SK-N-SH (cell line): ENCODE results near the gene LAPTM4A. TPM values are rescaled to one million over a fixed set of nuclear protein-coding genes. Genes with fewer than 3 reads are reported as not detected.
"Not testable (repeated sequence)": the region's sequence is repeated elsewhere in the genome, so short reads cannot be mapped to it uniquely, and the experiment has no call there.

Source experiments
- CTCF ChIA-PET: fragments of 300-600, 350-600 bp; formaldehyde crosslinking; extraction: SDS; loops from one replicate; lab custom pipeline; 2021; lab: Yijun Ruan, JAX
- POLR2A ChIA-PET: fragments of 350-600 bp; sonication (Branson Sonifier 250); formaldehyde crosslinking; extraction: SDS; loops from one replicate; lab custom pipeline; 2020; ENCODE audit warnings: antibody characterized with exemption, inconsistent platforms; lab: Yijun Ruan, JAX
- DNase-seq: peaks from one replicate; pipeline ENCODE4 v3.0.0; 2012
- H2AFZ ChIP-seq: fragments of 200-600 bp; sonication (generic); 2 replicates; pipeline ENCODE4 v1.8.1; 2016; ENCODE audit warnings: antibody characterized with exemption, mild to moderate bottlenecking, low read depth
- H3F3A ChIP-seq: fragments of 200-600 bp; sonication (generic); replicated peaks from 2 replicates; pipeline ENCODE3; 2016; ENCODE audit warnings: antibody characterized with exemption, mild to moderate bottlenecking; ENCODE audit not compliant: insufficient read depth
- H3K27ac ChIP-seq, 2 experiments: fragments of 200-500 bp in 1 of 2; fragments of 200-600 bp in 1 of 2; sonication (Bioruptor generic) in 1 of 2; sonication (generic), shearing (Covaris generic) in 1 of 2; 2 replicates each; pipeline versions ENCODE4 v1.5.1 to v1.6.1; 2014 to 2016; ENCODE audit warnings: low read depth in 2 of 2, inconsistent platforms in 1 of 2, low read length in 1 of 2, mild to moderate bottlenecking in 1 of 2, mixed read lengths in 1 of 2
- H3K27me3 ChIP-seq: fragments of 200-600 bp; sonication (generic), shearing (Covaris generic); 2 replicates; pipeline ENCODE4 v1.6.1; 2016; ENCODE audit warnings: mixed run types; ENCODE audit not compliant: insufficient read depth
- H3K36me3 ChIP-seq, 2 experiments: fragments of 200-500 bp in 1 of 2; fragments of 200-600 bp in 1 of 2; sonication (Bioruptor generic) in 1 of 2; sonication (generic) in 1 of 2; replicated peaks in 1 of 2; 2 replicates each; pipeline versions ENCODE3 to v1.5.1; 2014 to 2016; ENCODE audit warnings: low read length in 1 of 2, mild to moderate bottlenecking in 1 of 2; ENCODE audit not compliant: insufficient read depth in 2 of 2, control insufficient read depth in 1 of 2
- H3K4me1 ChIP-seq, 2 experiments: fragments of 200-500 bp in 1 of 2; fragments of 200-600 bp in 1 of 2; sonication (Bioruptor generic) in 1 of 2; sonication (generic), shearing (Covaris generic) in 1 of 2; 2 replicates each; pipeline versions ENCODE4 v1.5.1 to v1.6.1; 2014 to 2016; ENCODE audit warnings: low read depth in 1 of 2, low read length in 1 of 2, mixed run types in 1 of 2; ENCODE audit not compliant: insufficient read depth in 2 of 2, control insufficient read depth in 1 of 2
- H3K4me2 ChIP-seq: fragments of 200-600 bp; sonication (generic), shearing (Covaris generic); 2 replicates; pipeline ENCODE4 v1.6.1; 2017; ENCODE audit warnings: mixed run types
- H3K4me3 ChIP-seq, 2 experiments: fragments of 200-500 bp in 1 of 2; fragments of 200-600 bp in 1 of 2; sonication (Bioruptor generic) in 1 of 2; sonication (generic), shearing (Covaris generic) in 1 of 2; 2 replicates each; pipeline versions ENCODE4 v1.5.1 to v1.8.1; 2014 to 2016; ENCODE audit warnings: low read depth in 2 of 2, inconsistent platforms in 1 of 2, low read length in 1 of 2, mild to moderate bottlenecking in 1 of 2, mixed read lengths in 1 of 2, moderate library complexity in 1 of 2
- H3K79me2 ChIP-seq: fragments of 200-600 bp; sonication (generic); 2 replicates; pipeline ENCODE4 v1.8.1; 2017; ENCODE audit warnings: mild to moderate bottlenecking; ENCODE audit not compliant: insufficient read depth
- H3K9ac ChIP-seq: fragments of 200-600 bp; sonication (generic); 2 replicates; pipeline ENCODE4 v1.6.1; 2017; ENCODE audit warnings: mixed run types
- H3K9me2 ChIP-seq: fragments of 200-600 bp; sonication (generic); 2 replicates; pipeline ENCODE4 v1.6.1; 2017; ENCODE audit warnings: mixed run types
- H3K9me3 ChIP-seq: fragments of 200-600 bp; sonication (generic); 2 replicates; pipeline ENCODE4 v1.6.1; 2017; ENCODE audit warnings: mixed run types, mild to moderate bottlenecking, moderate library complexity
- H4K20me1 ChIP-seq: fragments of 200-600 bp; sonication (generic); 2 replicates; pipeline ENCODE4 v1.6.1; 2017; ENCODE audit warnings: mild to moderate bottlenecking, mixed run types; ENCODE audit not compliant: insufficient read depth
- CHD2 ChIP-seq: fragments of 150-350 bp; IDR thresholded peaks from 2 replicates; pipeline ENCODE4 v1.6.1; 2018; ENCODE audit warnings: low read length; ENCODE audit not compliant: partially characterized antibody
- EP300 ChIP-seq, 2 experiments: IDR thresholded peaks; 2 replicates each; pipeline versions ENCODE4 v1.4.0 to v1.6.1; 2012; ENCODE audit warnings: borderline replicate concordance in 1 of 2, low read depth in 1 of 2, low read length in 1 of 2
- FOXJ3 ChIP-seq: sonication (generic); formaldehyde crosslinking; IDR thresholded peaks from 2 replicates; pipeline ENCODE4 v1.5.1; 2020; ENCODE audit warnings: mild to moderate bottlenecking, missing genetic modification reagents
- FOXM1 ChIP-seq: IDR thresholded peaks from 2 replicates; pipeline ENCODE4 v1.4.0; 2012; ENCODE audit warnings: low read depth, mild to moderate bottlenecking
- GATA2 ChIP-seq: sonication (generic); formaldehyde crosslinking; IDR thresholded peaks from 2 replicates; pipeline ENCODE4 v1.5.0; 2020; ENCODE audit warnings: mild to moderate bottlenecking, missing genetic modification reagents
- MXI1 ChIP-seq: IDR thresholded peaks from 2 replicates; pipeline ENCODE4 v1.6.1; 2012; ENCODE audit warnings: mild to moderate bottlenecking, low read depth, low read length, improper control_type of control experiment
- POLR2AphosphoS5 ChIP-seq: IDR thresholded peaks from 2 replicates; pipeline ENCODE4 v1.6.1; 2012; ENCODE audit warnings: low read depth, low read length
- RCOR1 ChIP-seq: fragments of 150-350 bp; IDR thresholded peaks from 2 replicates; pipeline ENCODE4 v1.6.1; 2017; ENCODE audit warnings: antibody characterized with exemption, low read length
- SIN3A ChIP-seq: IDR thresholded peaks from 2 replicates; pipeline ENCODE4 v1.6.1; 2012; ENCODE audit warnings: low read depth, mild to moderate bottlenecking, low read length, moderate library complexity, borderline replicate concordance
- TAF1 ChIP-seq: IDR thresholded peaks from 2 replicates; pipeline ENCODE4 v1.6.1; 2012; ENCODE audit warnings: low read depth, mild to moderate bottlenecking, low read length, moderate library complexity, borderline replicate concordance
- TCF12 ChIP-seq: IDR thresholded peaks from 2 replicates; pipeline ENCODE4 v1.4.0; 2012
- WGBS: methylation state at CpG from one replicate; pipeline ENCODE4 v1.1.6; 2017; ENCODE audit warnings: low lambda C conversion rate; 5-methylcytosine and 5-hydroxymethylcytosine counted together
- polyA plus RNA-seq, 3 experiments: library from polyadenylated mRNA; depleted of rRNA; stranded (reverse); fragments of >200 nt; gene quantifications; 2 replicates each; pipeline ENCODE4 v1.2.3, GENCODE V29; 2012
- TF ChIP-seq, protein P1 (sequence below): fragments of 150-350 bp; IDR thresholded peaks from 2 replicates; pipeline ENCODE4 v1.6.1; 2016; ENCODE audit warnings: mild to moderate bottlenecking, low read depth, low read length
- TF ChIP-seq, protein P2 (sequence below): IDR thresholded peaks from 2 replicates; pipeline ENCODE4; 2012
- TF ChIP-seq, protein P3 (sequence below): fragments of 200-600 bp; sonication (generic); IDR thresholded peaks from 2 replicates; pipeline ENCODE4 v1.6.1; 2017; ENCODE audit warnings: antibody characterized with exemption, mild to moderate bottlenecking, moderate library complexity

The LAPTM4A gene
- polyA plus RNA-seq, 1 of the 3 experiments (the other 2 are of a cell fraction): 306 TPM

DNA sequence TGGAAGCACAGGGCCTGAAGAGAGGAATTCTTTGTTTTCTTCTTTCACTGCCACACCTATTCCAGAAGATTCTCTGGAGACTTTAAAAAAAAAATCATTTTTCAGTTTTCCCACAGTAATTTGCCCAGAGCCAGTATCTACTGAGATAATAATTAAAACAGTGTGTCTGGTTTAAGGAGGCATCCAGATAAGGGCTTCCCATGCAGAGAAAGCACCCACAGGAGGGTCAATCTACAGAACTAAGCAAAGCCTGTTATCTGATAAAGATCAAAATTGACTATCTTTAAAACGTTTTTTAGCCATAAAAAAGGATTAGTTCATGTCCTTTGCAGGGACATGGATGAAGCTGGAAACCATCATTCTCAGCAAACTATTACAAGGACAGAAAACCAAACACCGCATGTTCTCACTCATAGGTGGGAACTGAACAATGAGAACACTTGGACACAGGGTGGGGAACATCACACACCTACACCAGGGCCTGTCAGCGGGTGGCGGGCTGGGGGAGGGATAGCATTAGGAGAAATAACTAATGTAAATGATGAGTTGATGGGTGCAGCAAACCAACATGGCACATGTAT is 5.6 kb downstream of the LAPTM4A start:
- peaks cover 80% of the 10 kb centered on the region for H4K20me1 ChIP-seq
- H3K4me2 ChIP-seq, H3K27me3 ChIP-seq, H3K4me3 ChIP-seq, H3K9me2 ChIP-seq, H2AFZ ChIP-seq, H3K9ac ChIP-seq, H3F3A ChIP-seq, H3K9me3 ChIP-seq, POLR2A ChIA-PET: not testable (repeated sequence)
- H3K36me3 ChIP-seq: peaks cover 4 to 12% of the 10 kb centered on the region in 2 experiments
- H3K79me2 ChIP-seq: peaks cover 98% of the 10 kb centered on the region
- H3K27ac ChIP-seq: peak overlapping the region in 1 of 2 experiments; percentile 8; a peak in 1 of 4 replicates
- TF ChIP-seq FOXJ3 (CRISPR knock-in tag) (peak; percentile 79), EP300 (IDR thresholded peaks at IDR 0.05; ENCODE audit: borderline replicate concordance in 1 of 2, low read depth in 1 of 2, low read length in 1 of 2) (peak in 1 of 2 experiments; percentile 88; a peak in 1 of 4 replicates), POLR2AphosphoS5 (0 out of 2 replicates have a peak, but pooled peaks have one; percentile 28), TCF12 (peak; percentile 65), RCOR1 (peak; percentile 95), CHD2 (peak; percentile 83), MXI1 (0 out of 2 replicates have a peak, but pooled peaks have one; percentile 23), GATA2 (CRISPR knock-in tag) (peak; percentile 99)
- TF ChIP-seq, protein P1, sequence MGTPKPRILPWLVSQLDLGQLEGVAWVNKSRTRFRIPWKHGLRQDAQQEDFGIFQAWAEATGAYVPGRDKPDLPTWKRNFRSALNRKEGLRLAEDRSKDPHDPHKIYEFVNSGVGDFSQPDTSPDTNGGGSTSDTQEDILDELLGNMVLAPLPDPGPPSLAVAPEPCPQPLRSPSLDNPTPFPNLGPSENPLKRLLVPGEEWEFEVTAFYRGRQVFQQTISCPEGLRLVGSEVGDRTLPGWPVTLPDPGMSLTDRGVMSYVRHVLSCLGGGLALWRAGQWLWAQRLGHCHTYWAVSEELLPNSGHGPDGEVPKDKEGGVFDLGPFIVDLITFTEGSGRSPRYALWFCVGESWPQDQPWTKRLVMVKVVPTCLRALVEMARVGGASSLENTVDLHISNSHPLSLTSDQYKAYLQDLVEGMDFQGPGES: 0 out of 2 replicates have a peak, but pooled peaks have one; percentile 8
- 62% methylated on average over 4 of the region's 4 CpGs for WGBS
- peaks cover 14 to 33% of the 10 kb centered on the region in 2 experiments; a peak in 3 of 4 replicates for H3K4me1 ChIP-seq
- CTCF ChIA-PET: interaction anchor here (0.8 to 8.0 kb wide), 6 partner anchors 11 to 49 kb away, joined by 4 to 82 read pairs (median 6); partner anchors contain the start of gene MATN3
- DNase-seq: peak; percentile 75

DNA sequence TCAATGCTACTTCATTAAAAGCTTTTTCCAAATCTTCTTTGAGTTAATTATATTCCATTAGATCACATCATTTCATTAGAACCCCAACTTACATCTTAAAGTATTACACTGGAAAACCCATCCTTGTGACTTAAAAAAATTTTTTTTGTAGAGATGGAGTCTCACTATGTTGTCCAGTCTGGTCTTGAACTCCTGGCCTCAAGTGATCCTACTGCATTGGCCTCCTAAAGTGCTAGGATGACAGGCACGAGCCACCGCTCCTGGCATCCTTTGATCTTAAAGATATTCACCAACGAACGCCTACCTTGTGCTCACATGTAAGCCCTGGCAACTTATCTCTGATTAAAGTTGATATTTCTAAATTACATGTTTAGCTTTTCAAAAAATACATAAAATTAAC is 6.7 kb downstream of the LAPTM4A start:
- peaks cover 90% of the 10 kb centered on the region for H4K20me1 ChIP-seq
- H3K36me3 ChIP-seq: peaks cover 14 to 20% of the 10 kb centered on the region in 2 experiments
- peaks cover 98% of the 10 kb centered on the region for H3K79me2 ChIP-seq
- H3K27me3 ChIP-seq: no peaks in the 10 kb centered on the region
- no peaks in the 10 kb centered on the region for H3K9me3 ChIP-seq
- H3K4me1 ChIP-seq: peaks cover 14 to 27% of the 10 kb centered on the region in 2 experiments; a peak in 3 of 4 replicates
- WGBS: over 99% methylated on average over 4 of the region's 4 CpGs
- H3K4me3 ChIP-seq: no peak overlapping the region
- no peak for DNase-seq
- no peak overlapping the region for H3K9ac ChIP-seq
- no peaks in the 10 kb centered on the region for H3F3A ChIP-seq
- H3K27ac ChIP-seq: no peak overlapping the region
- no peak for TF ChIP-seq TCF12
- no peak for TF ChIP-seq TAF1
- TF ChIP-seq, protein P2, sequence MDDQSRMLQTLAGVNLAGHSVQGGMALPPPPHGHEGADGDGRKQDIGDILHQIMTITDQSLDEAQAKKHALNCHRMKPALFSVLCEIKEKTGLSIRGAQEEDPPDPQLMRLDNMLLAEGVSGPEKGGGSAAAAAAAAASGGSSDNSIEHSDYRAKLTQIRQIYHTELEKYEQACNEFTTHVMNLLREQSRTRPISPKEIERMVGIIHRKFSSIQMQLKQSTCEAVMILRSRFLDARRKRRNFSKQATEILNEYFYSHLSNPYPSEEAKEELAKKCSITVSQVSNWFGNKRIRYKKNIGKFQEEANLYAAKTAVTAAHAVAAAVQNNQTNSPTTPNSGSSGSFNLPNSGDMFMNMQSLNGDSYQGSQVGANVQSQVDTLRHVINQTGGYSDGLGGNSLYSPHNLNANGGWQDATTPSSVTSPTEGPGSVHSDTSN: no peak
- TF ChIP-seq, protein P3, sequence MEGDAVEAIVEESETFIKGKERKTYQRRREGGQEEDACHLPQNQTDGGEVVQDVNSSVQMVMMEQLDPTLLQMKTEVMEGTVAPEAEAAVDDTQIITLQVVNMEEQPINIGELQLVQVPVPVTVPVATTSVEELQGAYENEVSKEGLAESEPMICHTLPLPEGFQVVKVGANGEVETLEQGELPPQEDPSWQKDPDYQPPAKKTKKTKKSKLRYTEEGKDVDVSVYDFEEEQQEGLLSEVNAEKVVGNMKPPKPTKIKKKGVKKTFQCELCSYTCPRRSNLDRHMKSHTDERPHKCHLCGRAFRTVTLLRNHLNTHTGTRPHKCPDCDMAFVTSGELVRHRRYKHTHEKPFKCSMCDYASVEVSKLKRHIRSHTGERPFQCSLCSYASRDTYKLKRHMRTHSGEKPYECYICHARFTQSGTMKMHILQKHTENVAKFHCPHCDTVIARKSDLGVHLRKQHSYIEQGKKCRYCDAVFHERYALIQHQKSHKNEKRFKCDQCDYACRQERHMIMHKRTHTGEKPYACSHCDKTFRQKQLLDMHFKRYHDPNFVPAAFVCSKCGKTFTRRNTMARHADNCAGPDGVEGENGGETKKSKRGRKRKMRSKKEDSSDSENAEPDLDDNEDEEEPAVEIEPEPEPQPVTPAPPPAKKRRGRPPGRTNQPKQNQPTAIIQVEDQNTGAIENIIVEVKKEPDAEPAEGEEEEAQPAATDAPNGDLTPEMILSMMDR: no peak
- no peak for TF ChIP-seq SIN3A
- TF ChIP-seq, protein P1: no peak
- TF ChIP-seq CHD2: no peak
- no peak for TF ChIP-seq FOXM1
- H3K4me2 ChIP-seq: no peak overlapping the region
- ChIA-PET CTCF (interaction anchor here (0.7 to 8.0 kb wide), 10 partner anchors 10 to 617 kb away, joined by 3 to 82 read pairs (median 6); partner anchors contain the start of gene MATN3), POLR2A (interaction anchor here (0.7 kb wide), 1 partner anchor 569 kb away, joined by 4 read pairs; no protein-coding TSS in a partner anchor)
- H2AFZ ChIP-seq: no peak overlapping the region
- H3K9me2 ChIP-seq: no peaks in the 10 kb centered on the region
